HG02938 (cell line): ENCODE data around the gene PRKCZ.

Experiments
- ATAC-seq: cut with Tn5 transposase; IDR thresholded peaks from one replicate; pipeline ENCODE4 v1.9.1; 2021; ENCODE audit warnings: mild to moderate bottlenecking, moderate library complexity; ENCODE audit not compliant: unreplicated experiment

Gene PRKCZ

DNA sequence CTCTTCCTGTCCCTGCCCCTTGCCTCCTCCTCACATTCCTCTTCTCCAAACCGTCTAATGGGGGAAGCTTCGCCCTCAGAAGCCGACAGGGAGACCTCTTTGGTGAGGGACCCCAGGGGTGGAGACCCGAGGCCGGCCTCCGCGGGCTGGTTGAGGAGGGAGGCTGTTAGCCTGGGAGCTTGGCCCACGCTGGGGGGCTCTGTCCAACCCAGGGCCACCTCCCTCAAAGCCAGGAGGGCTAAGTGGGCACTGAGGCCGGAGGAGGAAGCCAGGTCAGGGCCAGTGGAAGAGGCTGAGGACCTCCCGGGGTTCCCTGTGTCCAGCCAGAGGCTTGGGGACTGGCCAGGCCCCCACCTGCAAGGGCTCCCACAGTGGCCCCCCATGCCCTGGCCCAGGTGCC is 25.8 kb upstream of the PRKCZ start:
- no peak for ATAC-seq

DNA sequence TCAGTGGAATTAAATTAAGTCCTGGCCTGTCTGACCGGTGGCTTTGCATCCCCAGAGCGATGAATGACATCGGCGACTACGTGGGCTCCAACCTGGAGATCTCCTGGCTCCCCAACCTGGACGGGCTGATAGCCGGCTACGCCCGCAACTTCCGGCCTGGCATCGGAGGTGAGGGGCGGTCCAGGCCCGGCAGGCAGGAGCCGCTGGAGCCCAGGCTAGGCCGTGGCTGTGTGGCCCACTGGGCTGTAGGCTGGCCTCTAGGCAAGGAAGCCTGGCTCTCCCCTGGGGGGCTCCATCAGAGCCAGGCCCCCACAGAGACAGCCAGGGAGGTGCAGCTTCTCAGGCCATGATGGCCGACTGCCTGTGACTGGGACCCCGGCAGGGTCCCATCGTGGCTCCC is 25.3 kb upstream of the PRKCZ start:
- no peak for ATAC-seq

DNA sequence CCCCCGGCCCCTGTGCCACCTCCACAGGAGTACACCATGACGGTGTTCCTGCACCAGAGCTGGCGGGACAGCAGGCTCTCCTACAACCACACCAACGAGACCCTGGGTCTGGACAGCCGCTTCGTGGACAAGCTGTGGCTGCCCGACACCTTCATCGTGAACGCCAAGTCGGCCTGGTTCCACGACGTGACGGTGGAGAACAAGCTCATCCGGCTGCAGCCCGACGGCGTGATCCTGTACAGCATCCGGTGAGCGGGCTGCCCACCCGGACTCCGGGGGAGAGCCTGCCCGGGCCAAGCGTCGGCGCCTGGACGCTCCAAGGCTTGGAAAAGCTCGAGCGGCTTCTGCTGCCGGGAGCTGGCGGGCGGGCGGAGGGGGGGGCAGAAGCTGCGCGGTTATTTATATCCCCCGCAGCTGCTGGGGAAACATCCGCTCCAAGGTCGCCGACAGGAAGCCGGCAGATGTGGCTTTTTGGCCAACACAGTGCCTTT is 24.7 kb upstream of the PRKCZ start:
- ATAC-seq: no peak

DNA sequence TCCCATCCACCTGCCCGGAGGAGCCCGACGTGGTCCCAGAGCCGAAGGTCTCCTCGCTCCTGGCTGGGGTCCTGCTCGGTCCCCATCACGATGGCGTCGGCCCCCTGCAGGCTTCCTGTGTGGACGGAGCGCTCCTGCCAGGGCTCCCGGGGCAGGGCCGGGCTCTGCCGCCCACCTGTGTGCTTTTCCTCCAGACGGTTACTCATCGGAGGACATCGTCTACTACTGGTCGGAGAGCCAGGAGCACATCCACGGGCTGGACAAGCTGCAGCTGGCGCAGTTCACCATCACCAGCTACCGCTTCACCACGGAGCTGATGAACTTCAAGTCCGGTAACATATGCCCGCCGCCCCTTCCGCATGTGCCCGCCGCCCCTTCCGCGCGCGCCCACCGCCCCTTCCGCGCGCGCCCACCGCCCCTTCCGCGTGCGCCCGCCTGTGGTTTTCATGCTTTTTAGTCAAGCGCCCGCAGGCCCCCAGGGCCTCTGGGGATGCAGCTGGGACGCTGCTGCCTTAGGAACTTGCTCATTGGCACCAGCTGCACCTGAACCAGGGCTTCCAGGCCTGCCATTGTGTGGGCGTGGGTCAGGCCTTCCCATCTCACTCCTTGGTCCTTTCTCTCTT is 22.1 kb upstream of the PRKCZ start:
- ATAC-seq: no peak

DNA sequence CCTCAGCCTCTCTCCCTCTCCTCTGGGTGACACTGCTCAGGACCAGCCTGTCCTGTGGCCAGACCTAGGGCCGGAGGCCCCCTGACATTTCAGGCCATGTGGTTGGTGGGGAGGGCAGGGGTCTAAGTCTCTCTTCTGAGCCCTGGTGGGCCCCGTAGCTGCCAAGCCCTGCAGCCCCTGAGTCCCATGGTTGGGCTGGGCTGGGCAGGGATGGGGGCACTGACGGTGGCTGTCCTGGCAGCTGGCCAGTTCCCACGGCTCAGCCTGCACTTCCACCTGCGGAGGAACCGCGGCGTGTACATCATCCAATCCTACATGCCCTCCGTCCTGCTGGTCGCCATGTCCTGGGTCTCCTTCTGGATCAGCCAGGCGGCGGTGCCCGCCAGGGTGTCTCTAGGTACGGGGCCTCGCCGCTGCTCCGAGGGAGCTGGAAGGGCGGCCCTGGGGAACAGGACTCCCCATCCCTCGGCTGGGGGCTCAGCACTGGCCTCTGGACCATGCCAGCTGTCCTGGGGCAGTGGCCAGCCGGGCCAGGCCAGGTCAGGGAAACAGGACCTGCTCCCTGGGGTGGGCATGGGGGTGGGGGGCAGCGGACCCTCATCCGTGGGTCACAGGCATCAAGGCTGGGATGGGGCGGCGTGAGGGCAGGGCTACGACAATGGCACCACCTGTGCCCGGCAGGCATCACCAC is 21.2 kb upstream of the PRKCZ start:
- ATAC-seq: no peak

DNA sequence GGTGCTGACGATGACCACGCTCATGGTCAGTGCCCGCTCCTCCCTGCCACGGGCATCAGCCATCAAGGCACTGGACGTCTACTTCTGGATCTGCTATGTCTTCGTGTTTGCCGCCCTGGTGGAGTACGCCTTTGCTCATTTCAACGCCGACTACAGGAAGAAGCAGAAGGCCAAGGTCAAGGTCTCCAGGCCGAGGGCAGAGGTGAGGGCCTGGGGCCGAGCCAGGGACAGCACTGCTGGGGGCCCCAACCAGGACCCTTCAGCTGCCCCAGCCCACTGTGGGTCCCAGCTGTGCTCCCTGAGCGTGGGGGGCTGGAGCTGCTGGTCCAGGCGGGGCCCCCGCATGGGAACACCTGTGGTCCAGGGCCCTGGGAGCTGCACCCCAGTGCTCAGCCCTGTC is 20.6 kb upstream of the PRKCZ start:
- no peak for ATAC-seq

DNA sequence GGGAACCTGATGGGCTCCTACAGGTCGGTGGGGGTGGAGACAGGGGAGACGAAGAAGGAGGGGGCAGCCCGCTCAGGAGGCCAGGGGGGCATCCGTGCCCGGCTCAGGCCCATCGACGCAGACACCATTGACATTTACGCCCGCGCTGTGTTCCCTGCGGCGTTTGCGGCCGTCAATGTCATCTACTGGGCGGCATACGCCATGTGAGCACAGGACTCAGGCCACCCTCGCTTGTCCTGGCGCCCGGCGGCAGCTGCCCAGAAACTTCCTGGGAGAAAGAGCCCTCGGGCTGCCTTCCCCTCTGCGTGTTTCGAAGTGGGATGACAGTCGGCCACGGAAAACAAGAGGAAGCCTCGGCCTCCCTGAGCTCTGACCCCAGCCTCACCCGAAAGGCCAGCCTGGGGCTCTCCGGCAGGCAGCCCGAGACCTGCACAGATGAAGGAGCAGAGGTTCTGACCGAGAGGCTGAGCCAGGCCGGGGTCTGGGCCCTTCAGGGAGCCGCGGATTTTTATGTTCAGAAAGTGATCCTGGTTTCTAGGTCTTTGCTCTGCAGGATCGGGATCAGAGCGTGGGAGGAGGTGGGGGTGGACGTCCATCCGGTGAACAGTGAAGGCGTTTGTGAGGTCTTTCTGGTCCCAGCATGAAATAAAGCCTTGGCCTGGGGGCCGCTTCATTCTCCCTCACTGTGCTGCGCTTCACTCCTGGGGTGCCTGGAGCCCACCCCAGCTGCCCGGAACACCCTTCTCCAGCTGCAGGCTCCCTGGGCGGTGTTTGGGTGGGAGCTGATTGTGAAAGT is 19.9 kb upstream of the PRKCZ start:
- ATAC-seq: no peak

DNA sequence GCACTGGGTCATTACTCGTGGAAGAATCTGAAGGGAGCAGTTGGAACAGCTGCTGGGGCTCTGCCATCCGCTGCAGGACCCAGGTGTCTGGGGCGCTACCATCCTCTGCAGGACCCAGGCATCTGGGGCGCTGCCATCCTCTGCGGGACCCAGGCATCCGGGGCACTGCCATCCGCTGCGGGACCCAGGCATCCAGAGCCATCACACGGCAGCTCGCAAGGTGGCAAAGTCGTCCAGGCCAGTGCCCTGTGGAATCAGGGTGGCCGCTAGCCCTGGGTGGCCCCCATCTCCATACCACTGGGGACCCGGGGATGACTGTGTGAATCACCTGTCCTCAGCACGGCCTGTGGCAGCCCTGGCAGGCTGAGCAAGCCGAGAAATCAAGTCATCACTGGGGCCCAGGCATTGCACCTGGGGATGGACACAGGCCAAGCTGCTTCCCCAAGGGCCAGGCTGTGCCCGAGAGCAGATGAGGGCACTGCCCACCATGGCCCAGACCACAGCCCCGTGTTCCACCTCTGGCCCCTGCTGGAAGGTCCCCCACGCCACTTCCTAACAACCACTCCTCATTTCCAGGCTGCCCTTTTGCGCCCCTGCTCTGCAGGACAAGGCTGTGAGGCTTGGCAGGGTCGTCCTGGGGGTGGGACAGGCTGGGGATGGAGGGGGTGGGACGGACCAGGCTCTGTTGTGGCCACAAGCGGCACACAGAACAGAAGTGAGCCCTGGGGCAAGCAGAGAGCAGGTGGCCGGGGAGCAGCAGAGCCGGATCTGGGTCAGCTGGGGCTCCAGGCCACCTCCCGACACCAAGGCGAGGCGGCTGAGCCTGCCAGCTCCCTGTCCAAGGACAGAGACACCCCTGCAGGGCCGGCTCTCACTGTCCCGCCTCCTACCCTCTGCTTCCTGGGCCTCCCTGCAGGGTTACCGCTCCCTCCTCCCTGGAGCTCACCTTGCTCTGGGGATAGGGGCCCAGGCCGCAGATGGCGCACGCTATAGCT is 18.4 kb upstream of the PRKCZ start:
- no peak for ATAC-seq

DNA sequence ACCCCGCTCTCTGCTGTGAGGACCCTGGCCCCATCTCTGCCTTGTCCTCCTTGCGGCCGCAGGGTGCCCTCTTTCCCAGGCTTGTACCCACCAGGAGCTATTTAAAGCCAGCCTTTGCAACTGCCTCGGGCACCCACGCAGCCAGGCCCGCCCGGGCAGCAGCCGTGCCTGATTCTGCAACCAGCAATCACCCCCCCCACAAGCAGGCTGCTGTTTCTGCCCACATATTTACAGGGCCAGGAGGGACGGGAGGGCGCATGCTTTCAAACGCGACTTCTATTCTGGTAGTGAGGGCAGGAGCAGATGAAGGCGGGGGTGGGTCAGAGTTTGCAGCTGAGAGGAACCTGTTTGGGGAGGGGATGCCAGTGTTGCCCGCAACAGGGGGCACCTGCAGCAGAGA is 17.5 kb upstream of the PRKCZ start:
- no peak for ATAC-seq

DNA sequence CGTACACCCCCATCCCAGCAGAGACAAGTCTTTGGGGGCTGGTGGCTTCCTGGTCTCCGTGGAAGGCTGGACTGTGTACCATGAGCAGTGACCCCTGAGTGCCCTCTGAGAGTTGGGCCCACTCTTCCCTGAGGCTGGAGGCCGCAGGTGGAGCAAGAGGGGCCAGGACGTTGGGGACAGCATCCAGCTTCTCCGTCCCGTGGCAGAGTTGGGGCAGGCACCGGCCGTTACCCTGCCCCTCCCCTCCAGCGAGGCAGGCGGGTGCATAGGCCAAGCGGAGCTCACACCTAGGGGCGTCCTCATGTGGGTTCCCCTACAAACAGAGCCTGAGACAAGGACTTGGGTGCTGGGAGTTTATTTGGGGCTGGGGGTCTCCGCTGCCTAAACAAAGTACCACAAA is 17.0 kb upstream of the PRKCZ start:
- ATAC-seq: no peak

DNA sequence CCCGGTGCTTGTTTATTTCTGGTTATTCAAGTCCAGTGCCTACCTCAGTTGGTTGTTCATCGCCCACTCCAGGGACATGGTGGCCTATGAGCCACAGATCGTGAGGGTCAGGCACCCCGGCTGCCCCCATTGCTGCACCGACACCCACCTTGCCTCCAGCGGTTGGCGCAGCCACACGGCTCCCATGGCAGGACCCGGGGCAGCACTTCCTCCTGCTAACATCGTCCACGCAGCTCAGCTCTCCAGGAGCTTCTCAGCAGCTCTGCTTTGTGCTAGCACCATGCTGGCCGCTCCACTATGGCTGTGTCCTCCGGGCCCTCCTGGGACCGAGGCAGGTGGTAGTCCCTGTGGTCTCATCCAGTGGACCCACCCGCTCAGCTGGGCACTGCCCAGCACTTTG is 13.9 kb upstream of the PRKCZ start:
- ATAC-seq: no peak

DNA sequence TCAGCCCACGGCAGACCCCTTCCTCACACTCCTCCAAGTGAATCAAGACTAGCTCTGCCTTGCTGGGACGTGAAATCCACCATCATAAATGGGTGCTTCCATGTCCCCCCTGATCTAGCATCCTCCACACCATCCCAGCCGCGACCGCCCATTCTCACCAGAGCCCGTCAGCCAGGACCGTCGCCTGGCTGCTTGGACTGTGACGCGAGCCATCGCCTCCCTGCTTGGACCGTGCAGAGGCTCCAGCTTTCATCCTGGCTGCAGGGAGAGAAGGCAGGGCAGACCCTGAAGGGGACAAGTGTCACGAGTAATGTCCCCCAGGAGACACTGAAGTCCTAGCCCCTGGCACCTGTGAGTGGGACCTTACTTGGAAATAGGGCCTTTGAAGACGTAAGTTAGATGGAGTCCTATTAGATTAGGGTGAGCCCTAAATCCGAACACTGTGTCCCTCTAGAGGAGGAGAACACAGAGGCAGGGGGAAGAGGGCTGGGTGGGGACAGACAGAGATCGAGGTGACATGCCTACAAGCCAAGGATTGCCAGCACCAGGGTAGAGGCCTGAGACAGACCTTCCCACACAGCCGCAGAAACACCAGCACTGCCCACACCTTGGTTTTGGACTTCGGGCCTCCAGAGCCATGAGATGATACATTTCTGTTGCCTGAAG is 12.8 kb upstream of the PRKCZ start:
- ATAC-seq: no peak

DNA sequence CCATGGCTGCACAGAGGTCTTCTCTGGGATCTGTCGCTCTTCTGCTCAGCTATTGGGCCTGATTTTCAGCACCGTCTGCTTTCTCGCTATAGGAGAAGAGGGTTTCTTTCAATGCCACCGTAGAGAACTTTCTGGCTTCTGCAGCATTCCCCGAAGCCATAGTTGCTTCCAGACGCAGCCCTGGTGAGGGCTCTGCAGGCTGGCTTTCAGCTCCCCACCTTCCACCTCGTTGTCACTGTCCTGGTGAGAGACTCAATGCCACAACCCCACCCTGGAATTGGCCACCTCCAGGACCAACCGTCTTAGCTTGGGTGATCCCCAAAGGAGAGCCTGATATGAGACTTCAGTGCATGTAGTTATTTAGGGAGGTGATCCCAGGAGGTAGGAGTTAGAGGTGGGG is 12.0 kb upstream of the PRKCZ start:
- no peak for ATAC-seq

DNA sequence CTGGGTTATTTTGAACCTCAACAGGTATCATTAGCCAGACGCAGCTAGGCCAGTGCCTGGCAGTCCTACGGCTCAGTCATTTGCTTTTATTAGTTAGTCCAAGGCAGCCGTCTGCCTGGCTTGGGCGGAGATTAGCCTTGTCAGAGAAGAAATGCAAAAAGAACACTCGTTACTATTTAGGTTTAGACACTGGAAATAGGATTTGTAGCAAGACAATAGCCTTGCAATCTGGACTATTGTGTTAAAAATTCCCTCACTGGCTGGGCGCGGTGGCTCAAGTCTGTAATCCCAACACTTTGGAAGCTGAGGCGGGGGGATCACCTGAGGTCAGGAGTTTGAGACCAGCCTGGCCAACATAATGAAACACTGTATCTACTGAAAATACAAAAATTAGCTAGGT is 11.0 kb upstream of the PRKCZ start:
- no peak for ATAC-seq

DNA sequence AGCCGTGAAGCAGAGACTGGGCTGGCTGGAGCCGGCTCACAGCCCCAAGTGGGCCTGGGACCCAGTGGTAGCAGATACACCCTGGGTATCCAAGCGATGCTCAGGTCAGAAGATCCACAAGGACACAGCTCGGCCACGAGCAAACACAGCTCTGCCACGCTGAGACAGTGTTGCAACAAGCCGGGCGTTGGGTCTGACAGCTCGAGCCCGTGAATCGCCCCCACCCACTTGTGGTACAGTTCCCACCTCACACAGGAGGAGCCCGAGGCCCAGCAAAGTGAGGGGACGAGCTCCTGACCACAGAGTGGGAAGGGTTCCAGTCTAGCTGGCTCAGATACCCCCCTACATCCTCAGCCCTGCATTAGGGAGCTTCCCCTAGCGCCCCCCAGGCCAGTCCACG is 8.9 kb upstream of the PRKCZ start:
- ATAC-seq: no peak

DNA sequence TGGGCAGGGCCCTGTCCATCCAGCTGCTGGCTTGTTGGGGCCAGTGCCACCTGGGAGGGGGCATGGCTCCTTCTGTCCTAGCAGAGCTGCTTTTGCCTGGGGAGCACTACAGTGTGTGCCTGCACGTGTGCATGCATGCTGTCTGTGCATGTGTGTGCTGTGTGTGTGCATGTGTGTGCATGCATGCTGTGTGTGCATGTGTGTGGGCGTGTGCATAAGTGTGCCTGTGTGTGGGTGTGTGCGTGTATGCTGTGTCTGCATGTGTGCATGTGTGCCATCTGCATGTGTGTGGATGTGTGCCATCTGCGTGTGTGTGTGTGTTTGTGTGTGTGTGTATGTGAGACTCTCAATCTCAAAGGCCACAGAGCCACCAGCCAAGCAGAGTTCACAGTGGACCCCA is 8.3 kb upstream of the PRKCZ start:
- ATAC-seq: no peak

DNA sequence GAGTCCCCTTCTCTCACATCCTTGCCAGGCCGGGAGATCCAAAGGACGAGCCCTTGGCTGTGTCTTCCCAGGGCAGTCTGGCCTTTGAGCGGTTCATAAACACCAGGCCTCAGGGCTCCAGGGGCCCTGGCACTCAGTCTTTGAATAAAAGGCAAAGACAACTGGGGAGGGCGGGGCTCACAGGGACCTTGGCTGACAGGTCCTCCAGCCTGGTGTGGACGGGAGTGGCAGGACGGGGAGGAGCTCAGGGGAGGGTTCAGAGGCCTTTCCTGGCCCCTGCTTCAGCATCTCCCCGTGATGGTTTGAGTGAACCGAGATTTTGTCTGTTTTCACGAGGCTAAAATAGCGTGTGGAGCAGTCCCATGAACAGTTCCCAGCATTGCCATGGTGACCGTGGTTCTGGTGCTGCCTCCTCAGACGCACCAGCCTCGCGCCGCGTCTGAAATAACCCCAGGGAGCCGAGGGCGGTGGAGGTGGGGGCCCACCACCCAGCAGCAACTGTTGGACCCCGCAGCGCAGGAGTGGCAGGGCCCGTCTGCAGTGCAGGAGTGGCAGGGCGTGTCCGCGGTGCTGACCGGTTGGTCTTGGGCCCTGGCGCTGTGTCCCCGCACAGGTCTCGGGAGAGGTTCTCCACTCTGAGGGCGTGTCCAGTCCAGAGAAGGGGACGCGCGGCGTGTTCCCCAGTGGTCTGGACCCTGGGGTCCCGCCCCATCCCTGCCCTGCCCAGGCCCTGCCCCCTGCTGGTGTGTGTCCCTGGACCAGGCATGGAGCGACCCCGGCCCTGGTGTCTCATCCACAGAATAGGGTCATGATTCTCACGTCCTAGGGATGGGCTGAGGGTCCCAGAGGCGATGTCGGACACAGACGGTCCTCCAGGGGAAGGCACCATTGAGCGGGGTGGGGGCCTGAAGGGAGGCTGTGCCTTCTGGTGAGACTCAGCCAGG is 7.1 kb upstream of the PRKCZ start:
- no peak for ATAC-seq

DNA sequence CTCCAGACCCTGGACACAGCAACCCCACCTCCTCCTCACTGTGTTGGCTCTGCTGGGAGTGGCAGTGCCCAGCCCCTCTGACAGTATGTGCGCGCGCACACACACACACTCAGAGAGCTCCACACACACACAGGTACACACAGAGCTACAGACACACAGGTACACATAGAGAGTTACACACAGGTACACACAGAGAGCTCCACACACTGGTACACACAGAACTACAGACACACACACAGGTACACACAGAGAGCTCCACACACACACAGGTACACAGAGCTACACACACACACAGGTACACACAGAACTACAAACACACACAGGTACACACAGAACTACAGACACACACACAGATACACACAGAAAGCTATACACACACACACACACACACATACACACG is 6.3 kb upstream of the PRKCZ start:
- ATAC-seq: no peak
